HG03439 (cell line): ENCODE data around the gene GSG1.

Source experiments
- ATAC-seq: cut with Tn5 transposase; IDR thresholded peaks from one replicate; pipeline ENCODE4 v1.9.1; 2021; ENCODE audit warnings: mild to moderate bottlenecking, moderate library complexity; ENCODE audit not compliant: unreplicated experiment

Gene GSG1

DNA sequence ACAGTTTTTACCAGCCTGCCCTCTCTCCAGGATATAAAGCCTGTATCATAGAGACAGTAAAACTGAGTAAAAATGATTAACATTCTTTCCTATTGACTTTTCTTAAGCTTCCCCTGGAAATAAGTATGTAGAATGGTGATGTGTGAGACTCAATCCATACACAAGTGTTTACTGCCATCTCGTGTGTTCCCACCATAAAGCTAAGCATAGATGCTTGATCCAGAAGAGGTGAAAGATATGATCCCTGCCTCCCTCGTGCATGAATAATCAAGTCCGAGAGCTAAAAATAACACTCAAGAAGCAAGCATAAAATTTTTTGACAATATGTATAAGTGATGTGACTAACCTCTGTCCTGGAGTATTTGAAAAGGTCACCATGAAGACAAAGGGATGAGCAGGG, 16.9 kb upstream of the GSG1 start:
- no peak for ATAC-seq

DNA sequence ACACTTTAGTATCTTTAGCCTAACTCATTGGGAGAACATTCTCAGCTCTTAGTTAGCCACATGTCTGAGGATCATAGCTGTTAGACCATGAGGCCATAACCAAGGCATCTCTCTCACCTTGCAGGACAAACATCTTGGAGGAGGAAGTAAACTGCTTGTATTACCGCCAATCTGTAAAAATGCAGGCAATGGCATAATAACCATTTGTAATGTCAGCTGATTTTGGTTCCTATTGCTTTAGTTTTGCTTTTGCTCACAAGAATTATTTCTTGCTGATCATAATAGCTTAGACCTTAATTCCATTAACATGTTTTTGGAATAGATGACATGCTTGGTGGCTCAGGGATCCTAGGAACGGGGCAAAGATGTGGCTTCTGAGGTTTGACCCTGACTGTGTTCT, 16.4 kb upstream of the GSG1 start:
- no peak for ATAC-seq

GRCh38 chr12:13117029-13117428, 13.6 kb upstream of the GSG1 start:
- no peak for ATAC-seq

GRCh38 chr12:13116259-13116658, 12.8 kb upstream of the GSG1 start:
- ATAC-seq, result no peak

DNA sequence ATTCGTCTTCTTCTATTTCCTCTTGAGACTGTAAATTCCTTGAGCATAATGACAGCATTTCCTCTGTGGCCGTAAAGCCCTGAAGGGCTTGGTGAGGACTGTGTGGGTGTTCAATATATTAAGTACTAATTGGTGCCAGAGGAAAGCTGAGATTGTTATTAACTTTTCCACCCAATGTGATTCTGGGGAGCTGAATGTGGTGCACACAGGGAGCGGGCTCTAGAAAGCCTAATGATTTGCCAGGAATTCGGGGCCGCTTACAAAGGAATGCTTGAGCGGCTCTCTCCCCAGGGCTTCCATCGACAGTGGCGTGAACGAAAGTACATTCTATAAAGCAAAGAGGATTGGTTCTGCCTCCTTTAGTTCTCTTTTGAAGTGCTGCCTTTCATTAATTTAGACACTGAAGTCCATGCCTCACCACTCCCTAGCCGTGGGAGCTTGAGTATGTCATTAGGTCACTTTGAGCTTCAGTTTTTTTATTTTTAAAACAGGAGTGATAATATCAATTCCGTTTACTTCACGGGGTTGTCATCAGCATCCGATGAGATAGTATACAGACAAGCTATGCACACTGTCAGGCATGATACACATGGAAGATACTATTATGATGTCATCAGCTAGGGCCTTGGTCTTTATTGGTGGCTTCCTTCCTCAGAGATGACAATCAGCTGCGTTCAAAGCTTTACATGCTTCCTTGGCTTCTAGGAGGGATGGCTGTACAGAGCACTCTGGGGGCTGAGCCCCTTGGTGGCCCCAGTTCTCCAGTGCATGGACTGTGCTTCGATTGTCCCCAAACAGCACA, 11.0 kb upstream of the GSG1 start:
- no peak for ATAC-seq

- no peak for ATAC-seq
Observed at GRCh38 chr12:13112968-13113367, 9.5 kb upstream of the GSG1 start.

DNA sequence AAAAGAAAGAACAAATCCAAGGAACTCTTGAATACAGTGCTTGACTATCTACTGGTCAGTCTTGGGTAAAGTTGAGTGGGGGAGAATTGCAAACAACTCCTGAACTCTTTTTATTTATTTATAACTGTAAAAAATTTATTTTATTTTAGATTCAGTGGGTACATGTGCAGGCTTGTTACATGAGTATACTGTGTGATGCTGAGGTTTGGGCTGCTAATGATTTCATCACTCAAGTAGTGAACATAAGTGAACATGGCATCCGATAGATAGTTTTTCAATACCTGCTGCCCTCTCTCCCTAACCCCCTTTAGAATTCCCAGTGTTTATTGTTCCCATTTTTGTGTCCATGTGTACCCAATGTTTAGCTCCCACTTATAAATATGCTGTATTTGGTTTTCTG, 3.2 kb upstream of the GSG1 start:
- ATAC-seq, result no peak

DNA sequence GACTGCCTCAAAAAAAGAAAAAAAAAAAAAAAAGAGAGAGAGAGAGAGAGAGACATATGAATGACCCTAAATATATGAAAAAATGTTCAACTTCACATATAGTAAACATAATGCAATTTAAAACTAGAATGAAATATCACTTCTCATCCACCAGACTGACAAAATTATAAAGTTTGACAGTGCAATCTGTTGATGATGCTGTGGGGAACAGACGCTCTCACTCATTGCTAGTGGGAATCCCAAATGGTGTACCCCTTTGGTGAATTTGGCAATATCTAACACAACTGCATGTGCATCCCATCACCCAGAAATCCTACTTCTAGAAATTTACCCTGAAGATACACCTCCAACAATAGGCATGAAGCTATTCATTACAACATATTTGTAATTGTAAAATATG, 2.3 kb upstream of the GSG1 start:
- ATAC-seq, result no peak

- ATAC-seq, result no peak
Observed at GRCh38 chr12:13104409-13104808, 942 bp upstream of the GSG1 start.

DNA sequence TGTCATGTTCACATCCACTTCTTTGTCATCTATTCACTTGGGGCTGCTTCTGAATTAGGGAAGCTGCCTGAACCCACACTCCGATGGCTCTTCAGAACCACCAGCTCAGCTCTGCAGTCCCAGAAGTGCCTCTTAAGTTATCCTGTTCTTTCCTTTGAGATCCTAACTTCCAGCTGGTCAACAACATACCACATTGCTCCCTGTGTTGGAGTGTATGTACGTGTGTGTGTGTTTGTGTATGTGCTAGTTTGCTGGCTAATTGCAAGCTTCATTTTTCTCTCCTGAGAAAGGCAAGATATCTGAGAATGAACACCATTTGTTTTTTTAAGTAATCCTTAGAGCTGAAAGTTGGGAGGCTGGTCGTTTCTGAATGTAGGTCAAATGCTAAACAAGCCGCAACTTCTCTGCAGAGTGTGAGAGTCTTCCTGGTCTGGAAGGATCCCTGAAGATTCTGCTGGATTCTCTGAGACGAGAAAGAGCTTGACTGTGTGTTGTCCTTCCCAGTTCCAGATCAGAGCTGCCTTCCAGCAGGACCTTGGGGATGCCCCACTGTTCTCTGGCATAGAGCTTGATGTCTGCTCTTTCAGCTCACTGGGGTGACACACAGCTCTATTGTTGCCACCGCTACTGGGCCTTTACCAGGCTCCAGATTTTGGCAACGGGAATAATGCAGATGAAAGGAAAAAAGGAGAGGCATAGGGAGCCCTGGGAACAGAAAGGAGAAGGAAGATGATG, 839 bp downstream of the GSG1 start:
- no peak for ATAC-seq

DNA sequence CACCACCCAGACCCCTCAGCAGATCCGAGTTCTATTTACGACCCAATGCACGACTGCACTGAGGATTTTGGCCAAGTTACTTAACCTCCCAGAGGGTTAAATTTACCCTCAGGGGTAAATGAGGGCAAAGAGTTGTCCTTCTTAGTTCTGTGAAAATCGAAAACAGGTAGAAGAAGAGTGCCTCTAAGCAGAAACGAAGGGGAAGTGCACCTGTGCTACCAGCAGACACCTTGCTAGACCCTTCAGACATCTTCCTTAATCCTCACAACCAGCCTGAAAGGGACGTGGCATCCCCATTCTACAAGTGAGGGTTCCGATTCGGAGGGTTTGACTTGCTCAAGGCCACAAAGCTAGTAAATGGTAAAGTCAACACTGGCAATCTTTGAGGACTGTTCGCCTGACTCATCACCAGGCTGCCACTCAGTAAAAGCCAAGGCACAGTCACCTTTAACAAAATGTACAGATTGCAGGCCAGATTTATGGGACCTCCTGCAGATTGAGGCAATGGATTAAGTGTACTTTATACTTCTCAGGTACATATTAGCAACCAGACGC, 1.6 kb downstream of the GSG1 start:
- no peak for ATAC-seq

DNA sequence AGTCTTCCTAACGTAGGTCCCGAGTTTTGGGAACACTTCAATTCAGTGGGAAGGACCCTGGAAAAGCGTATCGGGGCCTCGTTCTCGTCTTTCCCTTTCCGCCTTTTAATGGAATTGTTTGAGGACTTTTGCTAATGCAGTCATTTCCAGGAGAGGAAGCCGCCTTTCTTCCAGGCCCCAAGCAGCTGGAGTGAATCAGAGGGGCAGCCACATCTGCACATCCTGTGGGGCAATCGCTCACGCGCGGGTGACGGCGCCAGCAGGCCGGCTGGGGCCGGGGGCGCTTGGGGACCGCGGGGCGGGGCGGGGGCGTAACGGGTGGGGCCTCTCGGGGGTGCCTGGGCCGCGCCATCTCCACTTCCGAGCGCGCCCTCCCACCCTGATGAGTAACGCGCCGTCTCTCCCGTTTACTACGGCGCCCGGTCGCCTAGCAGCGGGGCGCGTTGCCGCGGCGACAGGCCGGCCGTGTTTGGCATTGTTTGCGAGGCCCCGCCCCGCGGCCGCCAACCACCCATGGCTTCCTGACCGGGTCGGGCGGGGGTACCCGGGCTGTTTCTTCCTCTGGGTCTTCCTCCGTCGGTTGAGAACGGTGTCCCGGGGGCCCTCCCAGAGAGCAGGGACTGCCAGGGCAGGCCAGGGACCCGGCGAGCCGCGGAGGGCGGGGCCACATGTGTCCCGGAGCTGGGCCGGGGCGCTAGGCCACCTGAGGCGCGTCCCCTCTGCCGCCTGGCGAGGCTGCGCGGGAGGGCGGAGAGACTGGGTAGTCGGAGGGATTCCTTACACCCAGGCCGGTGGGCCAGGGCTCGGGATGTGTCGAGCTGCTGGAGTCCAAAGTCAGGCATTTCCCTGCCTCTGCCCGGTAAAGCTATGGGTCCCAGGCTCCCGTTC, 2.3 kb downstream of the GSG1 start:
- ATAC-seq, result peak; percentile 84

GRCh38 chr12:13100605-13100881, 2.9 kb downstream of the GSG1 start:
- ATAC-seq, result no peak

DNA sequence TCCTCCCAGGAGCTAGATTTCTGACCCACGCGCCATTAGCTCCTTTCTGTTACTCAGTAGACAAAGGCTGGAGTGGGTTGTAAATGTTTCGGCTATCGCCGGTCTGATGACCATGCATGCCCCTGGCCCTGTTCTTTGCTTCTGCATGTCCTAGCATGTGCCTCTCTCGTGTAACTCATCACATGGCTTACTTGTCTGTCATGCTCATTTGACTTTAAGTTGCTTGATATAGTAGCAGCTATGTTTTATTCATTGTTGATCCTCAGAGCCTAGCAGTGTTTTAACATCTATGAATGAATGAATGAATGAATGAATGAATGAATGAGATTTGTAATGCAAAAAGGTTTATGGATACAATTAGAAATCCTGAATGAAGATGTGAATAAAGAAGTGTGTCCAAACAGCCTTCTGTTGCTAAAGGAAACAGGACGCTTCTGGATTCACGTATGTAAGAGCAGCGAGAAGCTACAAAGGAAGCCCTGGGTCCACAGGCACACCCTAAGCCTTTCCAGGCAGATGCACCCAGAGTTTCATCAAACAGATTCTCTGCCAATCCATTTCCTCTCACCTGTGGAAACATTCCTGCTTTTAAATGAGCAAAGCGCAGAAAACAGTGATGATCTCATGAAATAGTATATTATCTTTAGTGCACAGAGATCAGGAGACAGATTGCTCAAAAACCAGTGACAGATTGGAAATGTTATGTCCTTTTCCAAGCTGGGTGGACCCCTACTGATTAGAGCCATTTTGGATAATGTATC, 3.4 kb downstream of the GSG1 start:
- no peak for ATAC-seq

GRCh38 chr12:13099066-13099843, 4.2 kb downstream of the GSG1 start:
- ATAC-seq, result no peak

- no peak for ATAC-seq
Observed at GRCh38 chr12:13097491-13098011, 5.9 kb downstream of the GSG1 start.

- ATAC-seq, result no peak
Observed at GRCh38 chr12:13095266-13095995, 8.0 kb downstream of the GSG1 start.

DNA sequence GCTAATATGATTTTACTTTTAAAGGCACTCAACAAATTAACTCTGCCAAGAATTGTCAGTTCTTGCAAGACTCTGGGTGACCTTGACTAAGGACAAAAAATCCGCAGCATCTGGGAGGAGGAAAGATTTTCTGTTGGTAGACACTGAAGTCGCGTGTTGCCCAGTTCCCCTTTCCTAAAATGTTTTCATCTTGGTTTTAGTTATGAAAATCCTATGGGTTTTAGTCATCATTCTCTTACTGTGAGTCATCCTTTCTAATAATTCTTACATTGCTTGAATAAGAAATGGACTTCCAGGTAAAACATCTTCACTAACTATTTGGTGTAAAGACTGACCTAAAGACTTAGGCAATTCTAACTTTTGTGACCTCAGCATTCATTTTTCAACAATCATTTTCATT, 9.1 kb downstream of the GSG1 start:
- ATAC-seq, result no peak

DNA sequence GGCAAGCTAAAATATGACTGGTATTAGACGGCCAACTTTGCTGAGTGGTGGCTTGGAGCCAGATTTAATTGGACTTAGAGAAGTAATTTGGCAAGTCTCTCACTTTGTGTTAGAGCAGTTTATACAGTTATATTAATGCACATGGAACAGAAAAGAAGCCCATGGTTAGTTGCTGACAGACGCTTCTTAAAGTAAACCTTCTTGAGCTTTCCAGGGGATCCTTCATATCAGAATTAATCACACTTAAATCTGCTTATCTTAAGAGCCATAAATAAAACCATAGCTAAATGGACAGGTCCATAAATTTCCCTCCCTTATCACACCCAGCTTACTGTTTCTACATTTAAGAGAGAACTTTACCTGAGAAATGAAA, 9.6 kb downstream of the GSG1 start:
- ATAC-seq, result no peak
